SK-N-SH treated with all-trans-retinoic acid at 6 μM for 48 hours (cell line): Measurements from ENCODE around the gene JKAMP.

Experiments
- ATAC-seq: fragments of 200-7000 bp; cut with Tn5 transposase; 3 replicates; pipeline ENCODE4 v1.9.1; 2020; ENCODE audit warnings: mild to moderate bottlenecking, moderate library complexity
- ARNTL ChIP-seq: fragments of 450-650 bp; formaldehyde crosslinking; IDR thresholded peaks from 2 replicates; pipeline ENCODE4 v1.5.0; 2020; ENCODE audit warnings: low read depth, mild to moderate bottlenecking, moderate library complexity, borderline replicate concordance
- BACH2 ChIP-seq: fragments of 250-450 bp; sonication (Bioruptor Pico); IDR thresholded peaks from 2 replicates; pipeline ENCODE4 v1.9.0; 2021; ENCODE audit warnings: mild to moderate bottlenecking, borderline replicate concordance
- CREB5 ChIP-seq: fragments of 250-450 bp; sonication (Bioruptor Pico); IDR thresholded peaks from 2 replicates; pipeline ENCODE4 v1.5.1; 2020; ENCODE audit warnings: low read depth, mild to moderate bottlenecking, moderate library complexity
- CSDC2 ChIP-seq: fragments of 250-450 bp; sonication (Bioruptor Pico); IDR thresholded peaks from 2 replicates; pipeline ENCODE4 v1.5.0; 2020; ENCODE audit warnings: mild to moderate bottlenecking, moderate library complexity
- CSRNP3 ChIP-seq: fragments of 250-450 bp; sonication (Bioruptor Pico); IDR thresholded peaks from 2 replicates; pipeline ENCODE4 v1.5.1; 2021; ENCODE audit warnings: mild to moderate bottlenecking, moderate library complexity
- GLIS3 ChIP-seq: fragments of 250-450 bp; sonication (Bioruptor Pico); IDR thresholded peaks from 2 replicates; pipeline ENCODE4 v1.5.0; 2020; ENCODE audit warnings: mild to moderate bottlenecking, moderate library complexity
- ISL1 ChIP-seq: fragments of 250-450 bp; sonication (Bioruptor Pico); IDR thresholded peaks from 2 replicates; pipeline ENCODE4 v2.1.2; 2022; ENCODE audit warnings: mild to moderate bottlenecking, moderate library complexity
- OSR1 ChIP-seq: fragments of 250-450 bp; sonication (Bioruptor Pico); IDR thresholded peaks from 2 replicates; pipeline ENCODE4 v1.8.0; 2022; ENCODE audit warnings: moderate library complexity, mild to moderate bottlenecking, inconsistent platforms
- SNAI2 ChIP-seq: fragments of 250-450 bp; sonication (Bioruptor Pico); IDR thresholded peaks from 2 replicates; pipeline ENCODE4 v1.5.0; 2020; ENCODE audit warnings: mild to moderate bottlenecking, moderate library complexity
- TCF4 ChIP-seq: fragments of 250-450 bp; sonication (Bioruptor Pico); IDR thresholded peaks from 2 replicates; pipeline ENCODE4 v1.8.0; 2021; ENCODE audit warnings: mild to moderate bottlenecking, moderate library complexity, borderline replicate concordance
- TOX ChIP-seq: fragments of 250-450 bp; sonication (Bioruptor Pico); IDR thresholded peaks from 2 replicates; pipeline ENCODE4 v1.8.0; 2021; ENCODE audit warnings: mild to moderate bottlenecking, moderate library complexity, borderline replicate concordance
- TSHZ2 ChIP-seq: fragments of 250-450 bp; sonication (Bioruptor Pico); IDR thresholded peaks from 2 replicates; pipeline ENCODE4 v1.5.0; 2020; ENCODE audit warnings: mild to moderate bottlenecking, moderate library complexity
- ZFP3 ChIP-seq: fragments of 250-450 bp; sonication (Bioruptor Pico); IDR thresholded peaks from 2 replicates; pipeline ENCODE4 v1.5.0; 2020; ENCODE audit warnings: mild to moderate bottlenecking, moderate library complexity
- ZFP30 ChIP-seq: fragments of 450-650 bp; formaldehyde crosslinking; IDR thresholded peaks from 2 replicates; pipeline ENCODE4 v1.5.0; 2022; ENCODE audit warnings: mild to moderate bottlenecking, moderate library complexity
- ZNF565 ChIP-seq: fragments of 450-650 bp; formaldehyde crosslinking; conservative IDR thresholded peaks from 2 replicates; pipeline ENCODE4 v1.5.0; 2020; ENCODE audit warnings: low read depth, mild to moderate bottlenecking, moderate library complexity
- ZNF70 ChIP-seq: fragments of 450-650 bp; formaldehyde crosslinking; IDR thresholded peaks from 2 replicates; pipeline ENCODE4 v1.5.0; 2020; ENCODE audit warnings: mild to moderate bottlenecking, moderate library complexity
- ZNF8 ChIP-seq: fragments of 450-650 bp; formaldehyde crosslinking; IDR thresholded peaks from 2 replicates; pipeline ENCODE4 v1.5.0; 2020; ENCODE audit warnings: mild to moderate bottlenecking, moderate library complexity
- TF ChIP-seq, protein P1 (sequence below): fragments of 250-450 bp; sonication (Bioruptor Pico); IDR thresholded peaks from 2 replicates; pipeline ENCODE4 v1.8.0; 2020; ENCODE audit warnings: mild to moderate bottlenecking, moderate library complexity, borderline replicate concordance
- TF ChIP-seq, protein P2 (sequence below): fragments of 250-450 bp; sonication (Bioruptor Pico); IDR thresholded peaks from 2 replicates; pipeline ENCODE4 v1.8.0; 2021; ENCODE audit warnings: low read depth, mild to moderate bottlenecking, moderate library complexity, borderline replicate concordance

JKAMP gene

DNA sequence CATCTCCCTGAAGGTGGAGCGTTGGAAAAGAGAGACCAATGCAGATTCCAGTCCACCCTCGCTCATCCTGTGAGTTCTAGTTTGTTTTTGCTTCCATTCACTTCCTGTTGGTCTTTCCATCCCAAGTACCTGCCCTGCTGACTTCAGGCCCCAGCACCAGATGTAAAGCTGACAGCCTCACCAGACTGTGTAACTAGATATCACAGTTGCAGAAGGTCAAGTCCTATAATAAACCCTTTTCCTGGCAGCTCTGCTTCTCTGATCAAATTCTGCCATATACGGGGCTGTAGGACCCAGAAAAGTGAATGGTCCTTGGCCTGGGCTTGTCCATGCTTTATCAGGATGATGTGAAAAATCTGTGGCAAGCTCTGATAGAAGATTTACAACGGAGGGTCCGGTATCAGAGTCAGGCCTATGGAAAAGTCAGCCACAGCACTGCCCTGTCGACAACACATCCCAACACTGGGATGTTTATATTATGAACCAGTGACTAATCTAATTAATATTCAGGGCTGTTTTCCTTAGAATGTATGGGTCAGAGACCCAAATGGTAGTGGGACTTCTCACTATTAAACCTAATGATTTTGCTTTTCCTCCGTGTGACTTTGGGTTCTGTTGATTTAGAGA is 50.2 kb downstream of the JKAMP start:
- ATAC-seq, result no peak
- TF ChIP-seq SNAI2 (CRISPR knock-in tag) (no peak), CREB5 (CRISPR knock-in tag) (no peak), ISL1 (CRISPR knock-in tag) (no peak), ZNF8 (CRISPR knock-in tag) (no peak), GLIS3 (CRISPR knock-in tag) (no peak), CSDC2 (CRISPR knock-in tag) (no peak), ZNF565 (CRISPR knock-in tag) (no peak), TOX (CRISPR knock-in tag) (no peak), ZFP3 (CRISPR knock-in tag) (no peak), BACH2 (CRISPR knock-in tag) (no peak), OSR1 (CRISPR knock-in tag) (no peak), ZNF70 (no peak), TSHZ2 (no peak), ZFP30 (CRISPR knock-in tag) (no peak), TCF4 (CRISPR knock-in tag) (no peak), ARNTL (CRISPR knock-in tag) (no peak)
- TF ChIP-seq, protein P1, sequence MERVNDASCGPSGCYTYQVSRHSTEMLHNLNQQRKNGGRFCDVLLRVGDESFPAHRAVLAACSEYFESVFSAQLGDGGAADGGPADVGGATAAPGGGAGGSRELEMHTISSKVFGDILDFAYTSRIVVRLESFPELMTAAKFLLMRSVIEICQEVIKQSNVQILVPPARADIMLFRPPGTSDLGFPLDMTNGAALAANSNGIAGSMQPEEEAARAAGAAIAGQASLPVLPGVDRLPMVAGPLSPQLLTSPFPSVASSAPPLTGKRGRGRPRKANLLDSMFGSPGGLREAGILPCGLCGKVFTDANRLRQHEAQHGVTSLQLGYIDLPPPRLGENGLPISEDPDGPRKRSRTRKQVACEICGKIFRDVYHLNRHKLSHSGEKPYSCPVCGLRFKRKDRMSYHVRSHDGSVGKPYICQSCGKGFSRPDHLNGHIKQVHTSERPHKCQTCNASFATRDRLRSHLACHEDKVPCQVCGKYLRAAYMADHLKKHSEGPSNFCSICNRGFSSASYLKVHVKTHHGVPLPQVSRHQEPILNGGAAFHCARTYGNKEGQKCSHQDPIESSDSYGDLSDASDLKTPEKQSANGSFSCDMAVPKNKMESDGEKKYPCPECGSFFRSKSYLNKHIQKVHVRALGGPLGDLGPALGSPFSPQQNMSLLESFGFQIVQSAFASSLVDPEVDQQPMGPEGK (CRISPR knock-in tag), result no peak
- TF ChIP-seq, protein P2, sequence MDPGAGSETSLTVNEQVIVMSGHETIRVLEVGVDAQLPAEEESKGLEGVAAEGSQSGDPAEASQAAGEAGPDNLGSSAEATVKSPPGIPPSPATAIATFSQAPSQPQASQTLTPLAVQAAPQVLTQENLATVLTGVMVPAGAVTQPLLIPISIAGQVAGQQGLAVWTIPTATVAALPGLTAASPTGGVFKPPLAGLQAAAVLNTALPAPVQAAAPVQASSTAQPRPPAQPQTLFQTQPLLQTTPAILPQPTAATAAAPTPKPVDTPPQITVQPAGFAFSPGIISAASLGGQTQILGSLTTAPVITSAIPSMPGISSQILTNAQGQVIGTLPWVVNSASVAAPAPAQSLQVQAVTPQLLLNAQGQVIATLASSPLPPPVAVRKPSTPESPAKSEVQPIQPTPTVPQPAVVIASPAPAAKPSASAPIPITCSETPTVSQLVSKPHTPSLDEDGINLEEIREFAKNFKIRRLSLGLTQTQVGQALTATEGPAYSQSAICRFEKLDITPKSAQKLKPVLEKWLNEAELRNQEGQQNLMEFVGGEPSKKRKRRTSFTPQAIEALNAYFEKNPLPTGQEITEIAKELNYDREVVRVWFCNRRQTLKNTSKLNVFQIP (CRISPR knock-in tag), result no peak

- ATAC-seq, result no peak
These were observed 53.2 kb downstream of the JKAMP start for GRCh38 chr14:59537476-59537875.

More at GRCh38 chr14:59537476-59537875, 53.2 kb downstream of the JKAMP start:
- TF ChIP-seq, protein P2 (CRISPR knock-in tag), result no peak
- no peak for TF ChIP-seq ZNF565 (CRISPR knock-in tag)
- TF ChIP-seq CSRNP3 (CRISPR knock-in tag), result no peak
